HEK293 (cell line): ENCODE results near the gene TLE6.

Experiments
- CTCF ChIA-PET: fragments of 350-600 bp; formaldehyde crosslinking; extraction: SDS; loops from one replicate; lab custom pipeline; 2021; ENCODE audit warnings: antibody characterized with exemption; lab: Yijun Ruan, JAX
- POLR2A ChIA-PET: fragments of 300-600 bp; formaldehyde crosslinking; extraction: SDS; loops from one replicate; lab custom pipeline; 2020; ENCODE audit warnings: antibody characterized with exemption, inconsistent platforms; lab: Yijun Ruan, JAX
- H3K27ac ChIP-seq: fragments of 200-500 bp; sonication (Bioruptor generic); 2 replicates; pipeline ENCODE4 v1.5.1; 2014; ENCODE audit warnings: low read depth, low read length, control low read depth, inconsistent platforms; ENCODE audit errors: extremely low read depth
- H3K36me3 ChIP-seq, 2 experiments: fragments of 200-500 bp in 1 of 2; sonication (Bioruptor generic) in 1 of 2; 1 replicate in 1 of 2; 2 replicates in 1 of 2; pipeline ENCODE4 v1.5.1; 2014 to 2017; ENCODE audit warnings: inconsistent platforms in 2 of 2, low read length in 2 of 2; ENCODE audit not compliant: control insufficient read depth in 2 of 2, insufficient read depth in 1 of 2
- H3K4me1 ChIP-seq: fragments of 200-500 bp; sonication (Bioruptor generic); 2 replicates; pipeline ENCODE4 v1.5.1; 2014; ENCODE audit warnings: mild to moderate bottlenecking, low read length, inconsistent platforms; ENCODE audit not compliant: control insufficient read depth, insufficient read depth
- H3K4me3 ChIP-seq: 2 replicates; pipeline ENCODE4 v1.5.1; 2011; ENCODE audit warnings: low read depth, mild to moderate bottlenecking, control low read depth, low read length, moderate library complexity
- H3K9me3 ChIP-seq: fragments of 200-500 bp; sonication (Bioruptor generic); 2 replicates; pipeline ENCODE4 v1.5.1; 2014; ENCODE audit warnings: low read depth, low read length, inconsistent platforms; ENCODE audit not compliant: control insufficient read depth, insufficient read depth
- HOXC10 ChIP-seq: sonication (generic); formaldehyde crosslinking; IDR thresholded peaks from 2 replicates; pipeline ENCODE4 v1.8.1; 2023; ENCODE audit warnings: mild to moderate bottlenecking, missing genetic modification reagents
- IKZF3 ChIP-seq: fragments of 450-650 bp; IDR thresholded peaks from 2 replicates; pipeline ENCODE4 v1.5.0; 2018; ENCODE audit warnings: missing biosample characterization, mild to moderate bottlenecking, missing genetic modification characterization, moderate library complexity
- KLF8 ChIP-seq: fragments of 450-650 bp; formaldehyde crosslinking; IDR thresholded peaks from 2 replicates; pipeline ENCODE4 v1.5.1; 2016; ENCODE audit warnings: missing biosample characterization, missing genetic modification characterization
- MYNN ChIP-seq: fragments of 450-650 bp; formaldehyde crosslinking; IDR thresholded peaks from 2 replicates; pipeline ENCODE4 v1.5.1; 2016; ENCODE audit warnings: missing biosample characterization, missing genetic modification characterization, borderline replicate concordance
- MZF1 ChIP-seq: fragments of 450-650 bp; formaldehyde crosslinking; IDR thresholded peaks from 2 replicates; pipeline ENCODE4 v1.5.1; 2017; ENCODE audit warnings: missing biosample characterization, missing genetic modification characterization, borderline replicate concordance
- OSR2 ChIP-seq: fragments of 450-650 bp; formaldehyde crosslinking; IDR thresholded peaks from 2 replicates; pipeline ENCODE4 v1.5.1; 2016; ENCODE audit warnings: missing biosample characterization, missing genetic modification characterization
- PRDM4 ChIP-seq: fragments of 450-650 bp; formaldehyde crosslinking; IDR thresholded peaks from 2 replicates; pipeline ENCODE4 v1.5.1; 2017; ENCODE audit warnings: missing biosample characterization, missing genetic modification characterization
- YY1 ChIP-seq: fragments of 450-650 bp; formaldehyde crosslinking; IDR thresholded peaks from 2 replicates; pipeline ENCODE4 v1.5.1; 2018; ENCODE audit warnings: missing biosample characterization, missing genetic modification characterization
- ZBTB17 ChIP-seq: fragments of 450-650 bp; formaldehyde crosslinking; IDR thresholded peaks from 2 replicates; pipeline ENCODE4 v1.5.1; 2016; ENCODE audit warnings: missing biosample characterization, missing genetic modification characterization
- ZBTB6 ChIP-seq: fragments of 450-650 bp; formaldehyde crosslinking; IDR thresholded peaks from 2 replicates; pipeline ENCODE4 v1.5.1; 2017; ENCODE audit warnings: missing biosample characterization, missing genetic modification characterization
- ZNF24 ChIP-seq: fragments of 450-650 bp; formaldehyde crosslinking; IDR thresholded peaks from 2 replicates; pipeline ENCODE4 v1.5.1; 2016; ENCODE audit warnings: missing biosample characterization, missing genetic modification characterization
- ZNF280D ChIP-seq: fragments of 450-650 bp; formaldehyde crosslinking; IDR thresholded peaks from 2 replicates; pipeline ENCODE4 v1.5.1; 2016; ENCODE audit warnings: missing biosample characterization, missing genetic modification characterization
- ZNF335 ChIP-seq: fragments of 450-650 bp; formaldehyde crosslinking; conservative IDR thresholded peaks from 2 replicates; pipeline ENCODE4 v1.5.1; 2016; ENCODE audit warnings: missing biosample characterization, missing genetic modification characterization
- ZNF416 ChIP-seq: fragments of 450-650 bp; formaldehyde crosslinking; IDR thresholded peaks from 2 replicates; pipeline ENCODE4 v1.5.1; 2016; ENCODE audit warnings: missing biosample characterization, missing genetic modification characterization
- ZNF426 ChIP-seq: fragments of 450-650 bp; formaldehyde crosslinking; IDR thresholded peaks from 2 replicates; pipeline ENCODE4 v1.5.1; 2017; ENCODE audit warnings: missing biosample characterization, missing genetic modification characterization, mild to moderate bottlenecking, inconsistent platforms, moderate library complexity
- ZNF549 ChIP-seq: fragments of 450-650 bp; IDR thresholded peaks from 2 replicates; pipeline ENCODE4 v1.5.1; 2018; ENCODE audit warnings: missing biosample characterization, missing genetic modification characterization, mild to moderate bottlenecking, inconsistent platforms, moderate library complexity
- ZNF558 ChIP-seq: fragments of 450-650 bp; formaldehyde crosslinking; IDR thresholded peaks from 2 replicates; pipeline ENCODE4 v1.5.1; 2016; ENCODE audit warnings: missing biosample characterization, missing genetic modification characterization
- ZNF624 ChIP-seq: fragments of 450-650 bp; formaldehyde crosslinking; IDR thresholded peaks from 2 replicates; pipeline ENCODE4 v1.5.1; 2017; ENCODE audit warnings: missing biosample characterization, missing genetic modification characterization

The TLE6 gene

GRCh38 chr19:2969104-2969504 lies 8.3 kb upstream of the TLE6 start (continued):
- no peak for TF ChIP-seq HOXC10 (CRISPR knock-in tag)
- TF ChIP-seq IKZF3 (tag by site-specific recombination) = peak; percentile 28; the same call in 1 of the 2 replicates
- TF ChIP-seq MYNN (tag by site-specific recombination) = no peak
- TF ChIP-seq PRDM4 (tag by site-specific recombination) = no peak
- TF ChIP-seq ZNF549 (tag by site-specific recombination) = no peak
- peak; percentile 61; the same call in 1 of the 2 replicates for TF ChIP-seq ZBTB17
- peak; percentile 88 for TF ChIP-seq OSR2 (tag by site-specific recombination)
- TF ChIP-seq ZBTB6 = peak; percentile 60; the same call in 1 of the 2 replicates
- TF ChIP-seq ZNF335 = peak; percentile 20; the same call in 1 of the 2 replicates
- no peak for TF ChIP-seq MZF1 (tag by site-specific recombination)
- peak; percentile 26; the same call in 1 of the 2 replicates for TF ChIP-seq ZNF558 (tag by site-specific recombination)
- TF ChIP-seq KLF8 (tag by site-specific recombination) = no peak

GRCh38 chr19:2970201-2970835 lies 7.0 kb upstream of the TLE6 start:
- Histone ChIP-seq H3K9me3 (no peaks in the 10 kb centered on the region), H3K27ac (no peak overlapping the region), H3K4me1 (peaks cover 9% of the 10 kb centered on the region), H3K4me3 (no peak overlapping the region), H3K36me3 (no peaks in the 10 kb centered on the region)
- TF ChIP-seq ZNF426 (tag by site-specific recombination) (no peak), ZNF280D (tag by site-specific recombination) (no peak), ZNF624 (no peak), ZNF416 (no peak), ZNF24 (tag by site-specific recombination) (no peak)
- POLR2A ChIA-PET = interaction anchor here (0.7 kb wide), 1 partner anchor 118 kb away, joined by 8 read pairs; no protein-coding TSS in a partner anchor
- CTCF ChIA-PET = interaction anchor here (0.7 to 2.2 kb wide), 5 partner anchors 11 to 138 kb away, joined by 3 to 12 read pairs (median 5); no protein-coding TSS in a partner anchor

GRCh38 chr19:2973229-2973628 lies 4.1 kb upstream of the TLE6 start:
- H3K4me3 ChIP-seq = no peak overlapping the region
- peaks cover 8% of the 10 kb centered on the region for H3K4me1 ChIP-seq
- H3K27ac ChIP-seq = no peak overlapping the region
- CTCF ChIA-PET = interaction anchor here (0.6 kb wide), 1 partner anchor 75 kb away, joined by 4 read pairs; no protein-coding TSS in a partner anchor
- no peaks in the 10 kb centered on the region for H3K36me3 ChIP-seq
- no peaks in the 10 kb centered on the region for H3K9me3 ChIP-seq
- POLR2A ChIA-PET = interaction anchor here (1.0 to 1.1 kb wide), 2 partner anchors 10 to 81 kb away, joined by 3 to 6 read pairs; no protein-coding TSS in a partner anchor
- TF ChIP-seq YY1 (tag by site-specific recombination) = no peak
